Mucosa of descending colon (tissue), 3 donors: ENCODE data around the gene TOMM20. TPM values are rescaled to one million over a fixed set of nuclear protein-coding genes. Genes with fewer than 3 reads are reported as not detected.

Experiments
- ATAC-seq: fragments of 200-7000 bp; cut with Tn5 transposase; one replicate; pipeline ENCODE4 v1.9.1; 2020; ENCODE audit warnings: mild to moderate bottlenecking, moderate library complexity
- DNase-seq, 3 donors: peaks; one replicate each; pipeline ENCODE4 v3.0.0-alpha.2; 2020
- H3K36me3 ChIP-seq: fragments of 200-600 bp; one replicate; pipeline ENCODE4 v1.8.0; 2021; ENCODE audit warnings: low read depth, mild to moderate bottlenecking
- H3K4me1 ChIP-seq: fragments of 200-600 bp; one replicate; pipeline ENCODE4 v1.8.0; 2021; ENCODE audit warnings: low read depth, mild to moderate bottlenecking
- H3K4me3 ChIP-seq: fragments of 200-600 bp; one replicate; pipeline ENCODE4 v1.8.0; 2021; ENCODE audit warnings: mild to moderate bottlenecking
- H3K9me3 ChIP-seq: fragments of 200-600 bp; one replicate; pipeline ENCODE4 v1.8.0; 2021; ENCODE audit warnings: mild to moderate bottlenecking
- intact Hi-C, 2 donors: fragments of 100-400 bp; cut with DNase I in 1 of 2; cut with micrococcal nuclease in 1 of 2; formaldehyde crosslinking; loops; one replicate each; pipeline versions ENCODE4 v1.11.0 to v1.11.1; 2022; cut with DNase I, micrococcal nuclease
- total RNA-seq, 3 donors: library from RNA; stranded (reverse); fragmentation: NEBNext Ultra II Directional in 2 of 3; extraction: Animal tissue kit (Norgen Biotek cat#: 25700) in 2 of 3; gene quantifications; one replicate each; pipeline versions ENCODE4 v1.2.1 to v1.2.4, GENCODE V29; 2021 to 2023
- TF ChIP-seq, protein P1 (sequence below): fragments of 200-600 bp; IDR thresholded peaks from one replicate; pipeline ENCODE4 v1.8.0; 2022; ENCODE audit warnings: antibody characterized with exemption, mild to moderate bottlenecking
- donor health status: DM: no; HTN: no; CAD: no; lungs with moderate emphysema.
- donor health status: DM: no; HTN: no; CAD: no.
- donor health status: DM: no; HTN: yes; CAD: no.

The TOMM20 gene
- total RNA-seq, 3 donors from 2014 or later, result 81.2 to 110 (median 92.1) TPM

DNA sequence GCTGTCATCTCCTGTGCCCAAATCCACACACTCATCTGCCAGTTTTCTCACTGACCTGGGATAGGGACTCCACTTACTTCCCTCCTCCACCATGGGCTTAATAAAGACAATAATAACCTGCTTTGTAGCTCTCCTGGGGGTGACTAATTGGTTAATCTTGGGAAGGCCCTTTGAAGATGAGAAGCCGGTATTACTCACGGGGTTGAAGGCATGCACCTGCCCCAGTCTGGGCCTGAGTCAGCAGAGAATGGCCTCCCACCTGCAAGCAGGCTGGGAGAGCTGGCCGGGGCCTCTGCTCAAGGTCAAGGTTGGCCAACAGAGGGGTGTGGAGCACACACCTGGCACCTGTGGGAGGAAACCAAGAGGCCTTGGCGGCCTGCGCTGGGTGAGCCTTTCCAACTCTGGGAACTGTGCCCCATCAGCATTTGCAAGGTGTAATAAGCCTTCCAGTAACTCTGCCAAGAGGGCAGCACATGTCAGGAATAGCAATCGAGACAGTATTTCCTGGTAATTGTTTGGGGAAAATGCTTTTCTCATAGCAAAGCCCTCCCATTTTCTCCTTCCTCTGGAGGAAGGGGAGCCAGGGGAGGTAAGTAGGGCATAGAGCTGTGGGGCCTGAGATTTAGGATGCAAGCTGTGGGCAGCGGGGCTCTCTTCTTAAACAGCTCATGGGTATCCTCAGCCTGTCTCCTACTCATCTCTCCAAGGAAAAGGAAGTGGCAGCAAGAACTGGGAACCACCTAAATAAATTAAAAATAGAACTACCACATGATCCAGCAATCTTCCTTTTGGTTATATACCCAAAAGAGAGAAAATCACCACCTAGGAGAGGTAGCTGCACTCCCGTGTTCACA lies 49.0 kb downstream of the TOMM20 start:
- ATAC-seq, result peak; percentile 81
- no peaks in the 10 kb centered on the region for H3K9me3 ChIP-seq
- TF ChIP-seq, protein P1, sequence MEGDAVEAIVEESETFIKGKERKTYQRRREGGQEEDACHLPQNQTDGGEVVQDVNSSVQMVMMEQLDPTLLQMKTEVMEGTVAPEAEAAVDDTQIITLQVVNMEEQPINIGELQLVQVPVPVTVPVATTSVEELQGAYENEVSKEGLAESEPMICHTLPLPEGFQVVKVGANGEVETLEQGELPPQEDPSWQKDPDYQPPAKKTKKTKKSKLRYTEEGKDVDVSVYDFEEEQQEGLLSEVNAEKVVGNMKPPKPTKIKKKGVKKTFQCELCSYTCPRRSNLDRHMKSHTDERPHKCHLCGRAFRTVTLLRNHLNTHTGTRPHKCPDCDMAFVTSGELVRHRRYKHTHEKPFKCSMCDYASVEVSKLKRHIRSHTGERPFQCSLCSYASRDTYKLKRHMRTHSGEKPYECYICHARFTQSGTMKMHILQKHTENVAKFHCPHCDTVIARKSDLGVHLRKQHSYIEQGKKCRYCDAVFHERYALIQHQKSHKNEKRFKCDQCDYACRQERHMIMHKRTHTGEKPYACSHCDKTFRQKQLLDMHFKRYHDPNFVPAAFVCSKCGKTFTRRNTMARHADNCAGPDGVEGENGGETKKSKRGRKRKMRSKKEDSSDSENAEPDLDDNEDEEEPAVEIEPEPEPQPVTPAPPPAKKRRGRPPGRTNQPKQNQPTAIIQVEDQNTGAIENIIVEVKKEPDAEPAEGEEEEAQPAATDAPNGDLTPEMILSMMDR, result no peak
- H3K4me1 ChIP-seq, result peaks cover 74% of the 10 kb centered on the region
- H3K36me3 ChIP-seq, result no peaks in the 10 kb centered on the region
- peak; percentile 86 to 93 (median 90) for DNase-seq
- intact Hi-C loops, result loop anchor here (5.0 to 10.0 kb wide), 5 partner anchors 102 to 467 kb away; partner anchors contain the start of gene IRF2BP2 (in 1 of the 2)
- no peak overlapping the region for H3K4me3 ChIP-seq

DNA sequence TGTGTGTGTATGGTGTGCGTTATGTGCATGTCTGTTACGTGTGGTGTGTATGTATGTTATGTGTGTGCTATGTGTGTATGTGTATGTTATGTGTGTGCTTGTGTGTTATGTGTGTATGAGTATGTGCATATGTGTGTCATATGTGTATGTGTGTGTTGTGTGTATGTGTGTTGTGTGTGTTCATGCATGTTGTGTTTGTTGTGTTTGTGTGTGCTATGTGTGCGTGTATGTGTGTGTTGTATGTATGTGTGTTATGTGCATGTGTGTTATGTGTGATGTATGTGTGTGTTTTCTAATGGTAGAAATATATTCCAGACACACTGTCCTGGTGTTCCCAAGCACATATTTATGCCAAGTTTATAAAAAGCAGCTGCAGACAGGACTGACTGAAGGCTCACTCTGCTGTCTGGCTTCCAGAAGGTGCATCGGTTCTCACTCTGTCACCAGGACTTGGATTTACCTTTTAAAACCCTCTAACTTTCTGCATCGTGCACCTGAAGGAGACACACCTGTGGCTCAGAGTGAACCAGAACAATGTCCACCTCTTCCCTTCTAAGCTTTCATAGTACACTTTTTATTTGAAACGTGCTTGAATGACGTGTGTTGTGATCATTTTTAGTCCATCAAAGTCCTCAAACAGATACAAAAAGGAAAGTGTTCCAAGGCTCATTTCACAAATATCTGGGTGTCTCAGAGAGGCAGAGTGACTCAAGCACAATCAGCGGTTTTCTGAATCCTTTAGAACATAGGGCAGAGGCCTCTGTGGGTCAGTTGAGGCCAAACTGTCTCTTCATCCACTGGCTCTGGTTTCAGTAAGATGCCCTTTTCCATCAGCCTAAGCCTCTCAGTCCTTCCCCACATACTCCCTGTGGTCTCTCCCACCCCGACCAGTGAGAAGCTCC lies 49.9 kb downstream of the TOMM20 start:
- Histone ChIP-seq H3K36me3 (no peaks in the 10 kb centered on the region), H3K4me3 (no peak overlapping the region), H3K9me3 (no peaks in the 10 kb centered on the region), H3K4me1 (peaks cover 82% of the 10 kb centered on the region)
- TF ChIP-seq, protein P1, result no peak
- peak in 1 of 3 donors; percentile 37 for DNase-seq
- intact Hi-C loops, result loop anchor here (10.0 kb wide), 2 partner anchors 354 to 364 kb away; no protein-coding TSS in a partner anchor
- ATAC-seq, result no peak

DNA sequence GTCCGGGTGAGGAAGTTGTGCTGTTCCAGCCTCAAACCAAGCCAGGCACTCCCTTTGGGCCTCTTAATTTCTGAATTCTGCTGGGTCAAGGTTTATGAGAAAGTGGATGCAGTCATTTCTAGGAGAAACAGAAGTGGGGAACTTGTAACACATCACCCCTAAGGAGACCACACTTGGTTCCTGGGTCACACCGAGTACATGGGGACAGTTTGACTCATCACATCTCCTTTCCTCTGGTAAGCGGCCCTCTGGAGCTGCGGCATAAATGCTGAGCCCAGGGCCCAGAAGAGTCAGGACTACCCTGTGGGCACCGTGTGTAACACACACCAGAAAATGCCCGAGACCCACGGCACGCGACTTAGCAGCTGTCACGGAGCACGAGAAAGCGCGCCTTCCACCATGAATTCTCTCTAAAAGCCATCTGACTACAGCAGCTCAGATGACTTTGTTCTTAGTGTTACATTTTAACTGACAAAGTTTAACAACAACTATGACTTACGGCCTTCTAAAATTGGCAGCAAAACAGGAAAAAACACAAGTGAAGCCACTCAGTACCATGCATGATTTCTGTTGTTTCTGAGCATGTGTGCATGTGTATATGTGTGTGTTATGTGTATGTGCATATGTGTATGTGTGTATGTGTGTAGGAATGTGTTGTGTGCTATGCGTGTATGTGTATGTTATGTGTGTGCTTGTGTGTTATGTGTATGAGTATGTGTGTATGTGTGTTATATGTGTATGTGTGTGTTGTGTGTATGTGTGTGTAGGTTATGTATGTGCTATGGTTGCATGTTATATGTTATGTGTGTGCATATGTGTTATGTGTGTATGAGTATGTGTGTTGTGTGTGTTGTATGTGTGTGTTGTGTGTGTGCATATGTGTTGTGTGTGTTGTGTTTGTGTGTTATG lies 50.8 kb downstream of the TOMM20 start:
- intact Hi-C loops, result loop anchor here (10.0 kb wide), 2 partner anchors 353 to 363 kb away; no protein-coding TSS in a partner anchor
- ATAC-seq (no peak), DNase-seq (peak in 2 of 3 donors; percentile 37 to 56)
- TF ChIP-seq, protein P1, result no peak
- Histone ChIP-seq H3K36me3 (no peaks in the 10 kb centered on the region), H3K4me3 (no peak overlapping the region), H3K4me1 (peaks cover 74% of the 10 kb centered on the region), H3K9me3 (no peaks in the 10 kb centered on the region)

DNA sequence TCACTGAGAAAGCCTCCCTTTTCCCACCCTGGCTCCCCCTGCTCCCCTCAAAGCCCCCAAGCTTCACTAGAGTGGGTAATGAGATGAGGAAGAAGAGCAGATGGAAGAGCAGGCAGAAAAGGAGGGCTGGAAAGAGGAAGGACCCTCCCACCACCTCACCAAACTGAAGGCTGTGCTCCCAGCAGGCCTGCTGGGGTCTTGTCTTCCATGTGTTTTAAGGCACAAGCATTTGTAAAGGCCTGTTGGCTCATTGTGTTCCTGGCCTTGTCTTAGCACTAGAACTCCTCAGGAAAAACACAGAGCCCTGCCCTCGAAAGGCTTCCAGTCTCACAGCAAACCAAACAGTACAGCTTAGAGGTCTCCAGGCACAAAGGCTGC lies 51.5 kb downstream of the TOMM20 start:
- intact Hi-C loops, result loop anchor here (10.0 kb wide), 2 partner anchors 352 to 362 kb away; no protein-coding TSS in a partner anchor
- ATAC-seq, result no peak
- TF ChIP-seq, protein P1, result no peak
- H3K36me3 ChIP-seq, result no peaks in the 10 kb centered on the region
- H3K9me3 ChIP-seq, result no peaks in the 10 kb centered on the region
- peaks cover 68% of the 10 kb centered on the region for H3K4me1 ChIP-seq
- H3K4me3 ChIP-seq, result no peak overlapping the region
- peak in 2 of 3 donors; percentile 24 to 27 for DNase-seq
